Effector CD8-positive, alpha-beta T cell (primary cell): Measurements from ENCODE around the gene CCKAR.

Experiments used
- DNase-seq: peaks from one replicate; lab custom pipeline; 2025; lab: John Stamatoyannopoulos, UW

CCKAR gene

DNA sequence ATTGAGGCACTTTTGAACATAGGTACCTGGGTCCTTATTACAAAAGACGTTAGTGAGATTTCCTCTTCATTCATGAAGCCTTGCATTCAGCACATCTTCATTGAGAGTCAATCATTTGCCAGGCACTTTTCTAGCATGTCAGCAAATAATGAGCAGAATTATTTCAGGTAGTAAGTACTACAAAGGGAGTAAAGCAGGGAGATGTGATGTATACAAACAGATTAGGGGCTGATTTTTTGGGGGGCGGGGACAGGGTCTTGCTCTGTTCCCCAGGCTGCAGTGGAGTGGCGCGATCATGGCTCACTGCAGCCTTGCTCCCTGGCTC lies 638 bp upstream of the CCKAR start:
- DNase-seq = no peak

DNA sequence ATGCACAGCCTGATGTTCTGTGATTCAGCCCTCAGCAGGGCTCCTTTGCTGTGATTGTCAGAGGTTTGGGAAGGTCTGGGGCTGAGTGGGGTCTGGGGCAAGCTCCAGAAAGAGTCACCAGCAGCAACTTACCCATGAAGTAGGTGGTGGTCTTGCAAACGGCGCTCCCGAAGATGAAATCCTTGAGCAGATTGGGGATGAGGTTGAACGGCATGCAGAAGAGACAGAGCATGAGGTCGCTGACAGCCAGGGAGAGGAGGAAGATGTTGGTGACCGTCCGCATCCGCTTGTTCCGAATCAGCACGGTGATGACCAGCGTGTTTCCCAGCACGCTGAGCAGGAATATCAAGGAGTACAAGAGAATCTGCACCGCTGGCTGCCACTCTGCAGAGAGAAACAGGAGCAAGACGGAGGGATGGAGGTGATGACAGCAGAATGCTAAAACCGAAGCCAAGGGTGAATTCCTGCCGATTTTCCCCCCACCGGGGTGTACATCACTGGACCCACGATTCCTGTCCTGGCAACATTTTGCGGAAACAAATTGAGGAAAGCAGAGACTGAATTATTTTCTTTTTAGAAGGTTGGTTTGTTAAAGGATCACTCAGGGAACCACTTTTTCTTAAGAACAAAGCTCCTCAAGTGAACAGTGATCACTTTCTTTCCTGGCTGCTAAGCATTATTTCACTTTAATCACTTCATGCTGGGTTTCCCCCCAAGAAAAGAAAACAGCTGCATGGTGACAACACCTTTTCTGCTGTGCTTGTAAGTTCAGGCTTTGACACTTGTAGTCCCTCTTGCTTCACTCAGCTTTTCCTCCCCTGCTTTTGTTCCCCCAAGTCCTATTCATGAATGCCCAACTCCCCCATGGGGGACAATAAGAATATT lies 941 bp downstream of the CCKAR start:
- DNase-seq = no peak

DNA sequence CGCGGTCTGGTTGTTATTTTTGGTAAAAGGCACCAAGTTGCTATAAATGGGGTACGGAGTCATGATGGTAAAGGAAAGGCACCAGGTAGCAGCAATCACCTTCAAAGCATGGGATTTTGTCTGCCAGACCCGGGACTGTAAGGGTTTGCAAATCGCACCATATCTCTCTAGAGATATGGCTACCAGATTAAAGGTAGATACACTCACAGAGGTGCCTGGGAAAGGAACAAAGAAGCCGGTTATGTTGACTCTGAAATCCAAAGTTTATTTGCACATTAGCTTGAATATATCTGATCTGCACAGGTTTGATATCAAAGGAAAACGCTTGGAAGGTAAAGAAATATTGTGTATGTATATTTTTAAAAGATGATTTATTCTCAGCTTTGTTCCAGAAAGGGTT lies 4.6 kb downstream of the CCKAR start:
- DNase-seq = no peak

DNA sequence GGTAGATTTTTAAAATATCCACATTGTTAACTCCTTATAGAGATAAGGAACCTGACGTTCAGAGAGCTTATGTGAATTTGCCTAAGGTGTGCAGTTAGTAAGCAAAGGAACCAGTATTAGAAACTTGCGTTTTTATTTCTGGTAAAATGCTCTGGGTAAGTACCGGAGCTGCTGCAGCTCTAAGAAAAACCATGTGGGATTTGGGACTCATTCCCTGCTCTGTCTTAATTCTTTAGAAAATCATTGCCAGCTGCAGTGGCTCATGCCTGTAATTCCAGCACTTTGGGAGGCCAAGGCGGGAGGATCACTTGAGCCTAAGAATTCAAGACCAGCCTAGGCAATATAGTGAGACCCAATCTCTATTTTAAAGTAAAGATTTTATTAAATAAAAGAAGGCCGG lies 5.8 kb downstream of the CCKAR start:
- DNase-seq = no peak

DNA sequence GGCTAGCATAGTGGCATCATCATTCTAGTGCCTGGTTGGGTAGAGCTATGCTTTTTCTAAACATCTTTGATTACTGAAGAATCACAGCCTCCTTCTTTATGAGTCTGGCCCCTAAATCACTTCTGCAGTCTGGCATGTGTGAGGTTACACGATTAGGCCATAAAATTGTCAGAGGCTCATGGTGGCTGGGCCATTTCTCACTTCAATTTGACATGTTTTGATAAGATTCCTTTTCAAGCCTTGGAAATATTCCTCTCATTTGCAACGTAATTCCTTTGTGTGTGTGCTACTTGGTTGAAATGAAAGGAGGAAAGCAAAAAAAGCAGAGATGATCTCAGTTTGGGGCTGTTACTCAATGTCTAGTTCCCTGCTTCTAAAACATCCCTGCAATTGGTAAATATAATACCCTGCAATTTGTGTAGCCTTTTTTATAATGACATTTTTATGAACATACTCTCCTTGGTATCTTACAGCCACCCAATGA lies 6.2 kb downstream of the CCKAR start:
- no peak for DNase-seq

DNA sequence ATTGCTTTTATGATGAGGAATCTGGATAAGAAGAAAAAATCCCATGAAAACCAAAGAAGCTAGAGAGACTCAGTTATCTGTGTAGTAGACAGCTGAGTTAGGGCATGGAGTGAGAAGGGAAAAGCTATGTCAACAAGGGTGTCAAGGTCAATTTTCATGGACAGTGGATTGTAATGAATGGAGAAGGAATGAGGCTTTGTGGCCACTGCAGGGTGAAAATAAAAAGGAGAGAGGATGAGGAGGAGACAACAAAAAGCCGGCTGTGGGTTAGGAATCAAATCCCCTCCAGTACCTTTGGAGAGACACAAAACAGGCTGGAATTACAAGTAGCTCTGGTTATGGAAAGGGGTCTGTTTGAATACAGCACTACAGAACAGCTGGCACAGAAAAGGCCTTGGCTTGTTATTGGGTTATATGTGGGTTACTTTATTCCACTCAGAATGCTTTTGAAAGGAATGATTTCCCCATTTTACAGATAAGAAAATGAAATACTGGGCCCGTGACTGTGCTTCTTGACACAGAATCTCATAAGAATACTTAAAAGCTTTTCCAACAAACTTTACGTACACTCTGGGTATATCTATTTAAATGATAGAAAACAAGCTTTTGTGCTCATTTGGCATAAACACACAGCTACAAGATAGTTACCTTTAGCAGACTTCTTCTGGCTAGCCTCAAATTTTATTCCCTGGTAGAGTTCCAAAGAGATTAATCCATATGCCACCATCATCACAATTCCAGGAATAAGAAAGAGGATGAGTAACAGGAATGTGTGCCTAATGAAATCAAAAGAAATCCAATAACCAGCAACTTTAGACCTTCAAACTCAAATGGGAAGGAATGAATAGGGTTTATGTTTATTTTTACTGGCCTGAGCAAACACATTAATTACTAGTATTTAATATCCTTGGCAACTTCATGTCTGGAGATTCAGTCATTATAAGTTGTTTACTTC lies 7.5 kb downstream of the CCKAR start:
- DNase-seq = no peak

DNA sequence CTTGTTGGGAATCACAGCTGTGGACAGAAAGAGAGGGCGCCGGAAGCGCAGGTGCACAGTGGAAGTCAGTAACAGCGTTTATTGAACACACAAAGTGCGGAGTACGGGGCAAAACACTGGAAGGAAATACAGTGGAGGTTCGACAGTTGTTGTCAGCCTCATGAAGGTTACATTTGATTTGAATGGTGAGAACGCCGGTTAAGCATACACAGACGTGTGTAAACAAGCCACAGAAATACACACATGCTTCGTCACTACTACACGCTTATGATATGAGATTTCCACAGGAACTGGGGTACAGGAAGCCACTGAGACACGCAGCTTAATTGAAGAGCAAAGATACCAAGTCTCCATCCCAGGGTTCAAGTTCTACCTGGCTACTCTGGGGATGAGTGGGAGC lies 12.0 kb downstream of the CCKAR start:
- no peak for DNase-seq

DNA sequence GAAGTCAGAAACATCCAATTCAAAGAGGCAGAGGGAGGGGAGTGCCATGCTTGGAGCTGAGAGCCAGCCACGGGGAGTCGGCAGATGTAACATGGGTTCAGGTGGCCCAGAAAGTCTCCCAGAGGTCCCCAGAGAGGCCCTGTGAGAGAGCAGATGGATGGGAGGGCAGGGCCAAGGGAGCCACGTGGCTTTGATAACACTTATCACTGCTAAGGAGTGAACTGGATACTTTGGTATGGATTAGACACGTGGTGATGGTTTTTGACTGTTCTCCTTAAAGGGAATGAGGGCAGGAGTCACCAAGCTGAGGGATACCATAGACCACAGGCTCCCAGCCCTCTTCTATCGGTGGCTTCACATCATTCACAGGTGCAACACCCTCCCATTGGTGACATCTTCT lies 13.7 kb downstream of the CCKAR start:
- DNase-seq = no peak

DNA sequence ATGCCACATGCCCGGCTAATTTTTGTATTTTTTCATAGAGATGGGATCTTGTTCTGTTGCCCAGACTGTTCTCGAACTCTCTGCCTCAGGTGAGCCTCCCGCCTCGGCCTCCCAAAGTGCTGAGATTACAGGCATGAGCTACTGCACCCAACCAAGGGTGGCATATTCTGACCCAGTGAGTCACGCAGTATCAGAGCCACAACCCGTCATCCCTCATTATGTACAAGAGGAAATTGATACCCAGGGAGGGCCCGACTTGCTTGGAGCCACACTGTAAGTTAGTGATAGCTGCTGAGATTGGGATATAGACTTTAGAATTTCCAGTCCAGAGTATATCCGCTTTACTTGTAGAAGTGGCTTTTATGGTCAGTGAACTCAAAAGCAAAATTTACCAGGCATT lies 14.6 kb downstream of the CCKAR start:
- no peak for DNase-seq

DNA sequence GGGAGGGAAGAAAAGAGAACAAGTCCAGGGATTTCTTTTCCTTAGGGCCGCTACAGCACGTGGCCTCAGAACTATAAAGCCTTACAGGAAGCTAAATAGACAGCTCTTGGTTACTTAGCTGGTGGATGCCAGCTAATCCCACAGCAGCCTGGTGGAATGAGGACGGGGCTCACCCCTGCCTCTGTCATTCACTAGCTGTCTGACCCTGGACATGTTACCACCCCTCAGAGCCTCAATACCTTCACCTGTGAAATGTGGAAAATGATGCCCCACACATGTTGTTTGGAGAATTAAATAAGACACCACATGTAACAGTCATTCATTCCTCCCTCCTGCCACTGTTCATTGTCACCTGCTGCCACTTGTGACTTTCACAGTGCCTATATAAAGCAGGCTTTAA lies 15.7 kb downstream of the CCKAR start:
- DNase-seq = no peak

DNA sequence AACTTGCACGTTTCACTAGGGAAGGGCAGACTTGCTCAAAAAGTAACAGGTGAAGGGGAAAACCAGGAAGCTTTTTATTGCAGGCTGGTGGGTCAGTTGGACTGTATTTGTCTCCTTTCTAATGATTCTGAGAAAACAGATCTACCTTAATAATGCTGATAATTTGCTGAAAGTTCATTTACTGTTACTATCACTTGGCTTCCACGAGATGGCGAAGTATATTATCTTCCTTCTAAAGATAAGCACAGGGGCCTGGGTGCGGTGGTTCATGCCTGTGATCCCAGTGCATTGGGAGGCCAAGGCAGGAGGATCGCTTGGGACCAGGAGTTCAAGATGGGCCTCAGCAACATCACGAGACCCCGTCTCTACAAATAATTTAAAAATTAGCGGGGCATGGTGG lies 16.4 kb downstream of the CCKAR start:
- DNase-seq = no peak

DNA sequence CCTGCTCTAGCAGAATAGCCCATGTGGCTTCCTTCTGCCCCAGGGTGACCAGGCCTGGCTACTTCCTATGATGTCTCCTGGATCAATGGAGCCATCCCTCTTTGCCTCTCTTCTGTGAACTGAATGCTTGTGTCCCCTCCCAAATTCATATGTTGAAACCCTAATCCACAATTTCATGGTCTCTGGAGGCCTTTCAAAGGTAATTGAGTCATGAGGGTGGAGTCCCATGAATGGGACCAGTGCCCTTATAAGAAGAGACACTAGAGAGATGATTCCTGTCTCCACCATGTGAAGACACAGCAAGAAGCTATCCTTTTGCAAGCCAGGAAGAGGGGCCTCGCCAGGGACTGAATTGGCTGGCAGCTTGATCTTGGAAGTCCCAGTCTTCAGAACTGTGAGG lies 18.4 kb downstream of the CCKAR start:
- no peak for DNase-seq

DNA sequence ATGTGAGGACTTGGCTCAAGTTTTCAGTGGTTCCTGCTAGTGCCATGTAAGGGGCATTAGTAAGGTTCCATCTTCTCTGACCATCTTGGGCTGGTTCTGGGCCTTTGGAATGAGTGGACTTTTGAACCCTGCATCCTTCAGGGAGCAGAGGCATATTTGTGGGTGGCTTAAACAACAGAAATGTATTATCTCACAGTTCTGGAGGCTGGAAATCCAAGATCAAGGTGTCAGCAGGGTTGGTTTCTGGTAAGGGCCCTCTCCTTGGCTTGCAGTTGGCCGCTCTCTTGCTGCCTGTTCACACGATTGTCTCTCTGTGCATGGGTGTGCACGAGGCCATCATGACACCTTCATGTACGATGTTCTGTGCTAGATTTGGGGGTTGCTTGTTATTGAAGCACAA lies 21.3 kb downstream of the CCKAR start:
- DNase-seq = no peak

DNA sequence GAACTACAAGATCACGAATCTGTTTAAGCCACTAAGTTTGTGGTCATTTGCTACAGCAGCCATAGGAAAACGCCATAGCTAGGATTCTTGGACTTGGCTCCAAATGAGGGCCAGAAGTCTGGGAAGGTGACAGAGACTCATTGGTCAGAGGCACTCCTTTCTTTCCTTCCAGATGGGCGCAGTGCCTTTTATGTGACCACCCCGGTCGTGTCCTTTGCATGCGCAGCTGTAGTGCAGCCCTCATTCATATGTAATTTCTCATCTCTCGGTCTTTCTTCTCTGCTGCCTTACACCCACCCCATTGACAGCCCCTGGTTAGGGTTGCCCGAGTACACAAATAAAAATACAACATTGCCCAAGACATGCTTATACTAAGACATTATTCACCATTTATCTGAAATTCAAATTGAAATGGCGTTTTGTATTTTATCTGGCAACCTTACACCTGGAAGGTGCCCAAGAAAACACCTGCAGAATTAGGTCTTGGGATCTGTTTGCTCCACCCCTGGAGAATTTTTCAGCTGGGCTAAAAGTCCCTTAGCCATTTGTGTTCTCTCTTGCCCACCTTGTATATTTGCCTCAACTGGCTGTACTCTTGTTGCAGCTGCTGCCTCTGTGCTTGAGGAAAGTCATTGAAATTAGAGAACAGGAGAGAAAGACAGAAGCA lies 21.9 kb downstream of the CCKAR start:
- DNase-seq = no peak

DNA sequence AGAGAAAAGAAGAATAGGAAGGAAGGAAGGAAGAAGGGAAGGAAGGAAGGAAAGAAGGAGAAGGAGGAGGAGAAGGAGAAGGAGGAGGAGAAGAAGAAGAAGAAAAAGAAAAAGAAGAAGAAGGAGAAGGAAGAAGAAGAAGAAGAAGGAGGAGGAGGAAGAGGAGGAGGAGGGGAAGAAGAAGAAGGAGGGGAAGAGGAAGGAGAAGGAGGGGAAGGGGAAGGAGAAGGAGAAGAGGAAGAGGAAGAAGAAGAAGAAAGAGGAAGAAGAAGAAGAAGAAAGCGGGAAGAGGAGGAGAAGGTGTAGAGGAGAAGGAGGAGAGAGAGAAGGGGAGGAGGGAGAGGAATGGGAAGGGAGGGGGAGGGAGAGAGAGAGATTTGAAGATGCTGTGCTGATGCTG lies 22.6 kb downstream of the CCKAR start:
- DNase-seq = no peak

DNA sequence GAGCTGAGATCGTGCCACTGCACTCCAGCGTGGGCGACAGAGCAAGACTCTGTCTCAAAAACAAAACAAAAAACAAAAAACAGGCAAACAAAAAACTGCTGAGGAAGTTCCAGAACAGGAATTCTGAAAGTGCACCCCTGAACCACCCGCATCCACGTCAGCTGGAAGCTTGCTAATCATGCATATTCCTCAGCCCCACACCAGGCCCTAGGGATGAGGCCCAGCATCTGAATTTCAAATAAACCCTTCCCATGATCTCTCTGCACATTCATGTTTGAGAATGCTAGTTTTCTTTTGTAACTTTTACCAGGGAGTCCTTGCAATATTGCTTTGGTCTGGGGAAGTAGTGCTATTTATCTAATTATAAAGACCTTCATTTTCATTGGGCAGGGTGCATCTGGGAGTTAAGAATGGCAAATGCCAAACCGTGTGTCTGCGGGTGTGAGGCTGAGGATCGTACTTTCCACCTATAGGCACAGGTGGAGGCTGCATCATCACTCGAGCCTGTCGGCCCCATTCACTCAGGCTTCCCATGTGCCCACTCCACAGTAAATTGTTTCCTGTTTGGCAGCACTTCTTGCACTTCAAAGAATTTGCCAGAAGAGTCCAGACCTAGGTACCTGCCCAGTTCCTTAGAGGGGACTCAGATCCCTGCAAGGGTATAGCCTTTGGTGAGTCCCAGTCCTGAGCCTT lies 23.6 kb downstream of the CCKAR start:
- DNase-seq = no peak

DNA sequence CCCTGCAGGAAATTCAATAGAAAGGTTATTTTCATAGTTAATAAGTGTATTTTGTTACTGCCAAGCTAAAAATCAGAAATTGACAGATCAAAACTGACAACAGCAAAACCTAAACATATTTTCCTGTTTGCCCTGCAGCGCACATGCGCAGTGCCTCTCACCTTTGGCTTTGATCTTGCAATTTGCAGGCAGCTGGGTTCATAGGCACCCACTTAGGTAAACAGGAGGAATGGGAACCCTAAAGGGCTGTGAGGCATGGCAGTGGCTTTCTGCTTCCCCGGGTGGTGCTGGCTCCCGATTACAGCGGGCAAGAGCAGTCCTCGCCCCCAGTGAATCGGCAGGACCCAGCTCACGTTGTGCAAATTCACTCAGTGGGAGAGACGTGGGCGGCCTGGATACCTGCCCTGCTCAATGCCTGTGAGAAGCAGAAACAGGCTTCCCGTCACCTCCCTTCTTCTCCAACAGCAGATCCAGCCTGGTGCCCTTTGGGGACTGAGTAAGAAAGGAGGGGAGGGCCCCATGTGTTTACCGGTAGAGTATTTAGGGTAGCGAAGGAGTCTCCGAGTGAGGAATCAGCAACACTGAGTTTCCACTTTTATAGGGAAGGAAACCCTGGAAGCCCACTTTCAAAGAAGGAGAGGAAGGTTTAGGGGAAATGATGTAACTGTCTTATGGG lies 25.7 kb downstream of the CCKAR start:
- DNase-seq = no peak

DNA sequence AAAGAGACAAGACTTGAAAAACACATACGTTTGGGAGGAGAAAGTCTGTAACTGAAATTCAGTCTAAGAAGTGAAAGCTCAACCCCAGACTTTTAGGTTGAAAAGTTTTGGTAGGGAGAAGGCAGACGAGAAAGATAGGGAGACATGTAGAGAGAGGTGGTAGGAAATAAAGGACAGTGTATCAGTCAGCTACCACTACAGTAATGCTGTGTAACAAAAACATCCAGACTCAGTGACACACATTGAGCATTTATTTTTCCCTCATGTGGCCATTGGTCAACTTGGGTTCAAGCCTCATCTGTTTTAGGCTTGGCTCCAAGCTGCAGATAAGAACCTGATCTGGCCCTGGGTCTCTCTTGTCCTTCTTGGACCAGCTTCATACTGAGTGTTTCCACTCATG lies 26.9 kb downstream of the CCKAR start:
- no peak for DNase-seq

DNA sequence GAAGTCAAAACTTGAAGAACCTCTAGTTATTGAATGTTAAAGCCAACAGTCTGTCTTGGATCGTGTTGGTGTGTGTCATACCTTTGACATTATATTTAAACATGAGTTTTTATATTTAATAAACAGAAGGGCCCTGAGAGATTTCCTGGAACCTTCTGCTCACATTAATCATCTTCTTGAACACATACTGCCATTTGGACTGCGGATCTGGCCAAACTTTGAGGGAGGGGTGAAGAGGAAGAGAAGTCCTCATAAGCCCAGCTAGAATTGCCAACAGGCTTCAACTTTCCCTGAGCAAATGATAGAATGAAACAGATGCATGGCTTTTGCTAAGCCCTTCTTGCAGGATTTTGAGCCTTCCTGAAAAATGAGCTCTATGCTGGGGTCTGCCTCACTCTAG lies 27.4 kb downstream of the CCKAR start:
- no peak for DNase-seq

DNA sequence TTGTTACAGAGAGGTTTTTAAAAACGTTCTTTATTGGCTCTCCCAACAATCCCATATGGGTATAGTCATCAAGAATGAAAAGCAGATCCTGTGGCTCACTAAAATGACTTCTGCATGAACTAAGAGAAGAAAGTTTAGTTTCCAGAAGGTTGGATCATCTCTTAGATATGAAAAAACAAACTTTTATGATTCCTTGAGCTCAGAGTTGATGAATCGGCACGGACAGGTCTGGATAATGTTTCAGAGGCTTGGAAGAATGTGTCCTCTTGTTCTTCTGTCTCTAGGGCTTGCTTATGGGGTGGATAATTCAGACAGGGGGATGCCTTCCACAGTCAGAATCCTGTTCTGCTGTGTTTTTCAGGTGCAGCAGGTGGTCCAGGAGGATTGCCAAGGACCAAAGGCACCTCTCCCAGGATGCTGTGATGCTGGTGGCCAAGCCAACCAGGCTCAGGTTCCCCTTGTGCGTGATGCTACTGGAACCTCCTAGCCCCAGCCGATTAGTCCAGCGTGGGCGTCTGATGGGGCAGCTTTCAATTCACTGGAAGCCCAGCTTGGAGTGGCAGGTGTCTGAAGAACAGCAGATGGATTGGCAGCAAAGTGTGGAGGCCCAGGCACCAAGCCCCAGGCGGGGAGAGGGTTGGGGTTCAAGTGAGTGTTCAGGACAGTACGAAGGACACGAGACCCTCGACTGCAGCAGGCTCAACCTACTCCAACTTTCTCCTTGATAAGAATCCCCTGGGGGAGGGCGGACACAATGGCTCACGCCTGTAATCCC lies 30.3 kb downstream of the CCKAR start:
- DNase-seq = no peak
